Effector CD4-positive, alpha-beta T cell (primary cell): ENCODE measurements around the gene DUSP5.

Source experiments
- DNase-seq: peaks from one replicate; pipeline ENCODE4 v3.0.0-alpha.2; 2020

Gene DUSP5

GRCh38 chr10:110501142-110501937 is 3.6 kb downstream of the DUSP5 start:
- DNase-seq = peak; percentile 23

- no peak for DNase-seq
Observed at GRCh38 chr10:110502072-110502845, 4.6 kb downstream of the DUSP5 start.

- DNase-seq = no peak
Observed at GRCh38 chr10:110502851-110503301, 5.2 kb downstream of the DUSP5 start.

- DNase-seq = no peak
Observed at GRCh38 chr10:110503528-110504110, 5.9 kb downstream of the DUSP5 start.

GRCh38 chr10:110504111-110504735 is 6.5 kb downstream of the DUSP5 start:
- peak; percentile 30 for DNase-seq

GRCh38 chr10:110505130-110505770 is 7.5 kb downstream of the DUSP5 start:
- no peak for DNase-seq

GRCh38 chr10:110506448-110506847 is 8.7 kb downstream of the DUSP5 start:
- no peak for DNase-seq

GRCh38 chr10:110507346-110507745 is 9.6 kb downstream of the DUSP5 start:
- no peak for DNase-seq

- DNase-seq = no peak
Observed at GRCh38 chr10:110508159-110508788, 10.6 kb downstream of the DUSP5 start.

- DNase-seq = no peak
Observed at GRCh38 chr10:110508806-110509544, 11.3 kb downstream of the DUSP5 start.

- no peak for DNase-seq
Observed at GRCh38 chr10:110509560-110509959, 11.9 kb downstream of the DUSP5 start.

- DNase-seq = no peak
Observed at GRCh38 chr10:110510086-110510485, 12.4 kb downstream of the DUSP5 start.

GRCh38 chr10:110510730-110511129 is 13.0 kb downstream of the DUSP5 start:
- DNase-seq = no peak

- no peak for DNase-seq
Observed at GRCh38 chr10:110511734-110512449, 14.2 kb downstream of the DUSP5 start.

GRCh38 chr10:110512461-110513187 is 14.9 kb downstream of the DUSP5 start:
- no peak for DNase-seq

GRCh38 chr10:110513949-110514348 is 16.2 kb downstream of the DUSP5 start:
- DNase-seq = no peak

GRCh38 chr10:110514848-110515247 is 17.1 kb downstream of the DUSP5 start:
- no peak for DNase-seq

GRCh38 chr10:110516815-110517492 is 19.2 kb downstream of the DUSP5 start:
- DNase-seq = no peak

- no peak for DNase-seq
Observed at GRCh38 chr10:110522365-110522988, 24.8 kb downstream of the DUSP5 start.
